ENCODE data around the gene PDGFC. TPM values are rescaled to one million over a fixed set of nuclear protein-coding genes. Genes with fewer than 3 reads are reported as not detected.

The PDGFC gene
- total and polyA plus RNA-seq, 2 of the 13 experiments (the other 11 are each of a cell fraction or from before 2014, with no cell fraction given): 4.6 to 9.1 TPM

- H4K20me1 ChIP-seq (ENCODE audit: insufficient read depth, low read length): no peaks in the 10 kb centered on the region
- H3K4me2 ChIP-seq (ENCODE audit: low read depth, low read length): no peak overlapping the region
- ATAC-seq: no peak
- no peaks in the 10 kb centered on the region for H3K36me3 ChIP-seq (replicated peaks in 1 of 2; ENCODE audit: control insufficient read depth in 1 of 2, insufficient read depth in 2 of 2, low read length in 2 of 2)
- no peak for FAIRE-seq
- CTCF ChIA-PET (ENCODE audit: low intra/inter-chr PET ratio, low total read pairs): no interaction called here
- DNase-seq (ENCODE audit: low spot score): no peak
- peaks cover 48% of the 10 kb centered on the region for H3K4me1 ChIP-seq (ENCODE audit: insufficient read depth, low read length)
- H2AFZ ChIP-seq (ENCODE audit: low read length): no peak overlapping the region
- no peaks in the 10 kb centered on the region; a peak in 1 of 5 replicates for H3K27me3 ChIP-seq (ENCODE audit: control insufficient read depth in 1 of 2, insufficient read depth in 2 of 2, low read length in 2 of 2)
- 91% methylated on average over 2 of the region's 2 CpGs for WGBS (ENCODE audit: low lambda C conversion rate)
- in situ Hi-C loops (cut with HindIII; ENCODE audit: extremely low pct_ligation_motif_present, low pct_unique_long_range_greater_than_20kb): loop anchor here (25.0 kb wide), 1 partner anchor 1070 kb away; no protein-coding TSS in a partner anchor
- no peak overlapping the region for H3K27ac ChIP-seq (ENCODE audit: extremely low read length, insufficient read depth, low read length)
- H3K9me3 ChIP-seq (ENCODE audit: low read length): no peaks in the 10 kb centered on the region
- no TSS peak for BruUV-seq (replicated peaks)
- intact Hi-C loops (cut with micrococcal nuclease; ENCODE audit: unreplicated experiment): loop anchor here (5.0 to 10.0 kb wide), 2 partner anchors 195 to 282 kb away; no protein-coding TSS in a partner anchor
- POLR2A ChIA-PET: no interaction called here
- no peak overlapping the region for H3K4me3 ChIP-seq (replicated peaks in 1 of 3; ENCODE audit: insufficient read depth in 1 of 3, low read depth in 2 of 3, low read length in 3 of 3)
- peaks cover 26% of the 10 kb centered on the region for H3K79me2 ChIP-seq (ENCODE audit: insufficient read depth, low read length)
- no peak overlapping the region for H3K9ac ChIP-seq (ENCODE audit: insufficient read depth, low read depth, low read length)
- TF ChIP-seq NFE2L2 (IDR thresholded peaks at IDR 0.05; ENCODE audit: low read length): no peak
- no peak for TF ChIP-seq LBX2 (CRISPR knock-in tag; IDR thresholded peaks at IDR 0.05; ENCODE audit: borderline replicate concordance)
- TF ChIP-seq, protein P1, sequence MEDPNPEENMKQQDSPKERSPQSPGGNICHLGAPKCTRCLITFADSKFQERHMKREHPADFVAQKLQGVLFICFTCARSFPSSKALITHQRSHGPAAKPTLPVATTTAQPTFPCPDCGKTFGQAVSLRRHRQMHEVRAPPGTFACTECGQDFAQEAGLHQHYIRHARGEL (CRISPR knock-in tag; IDR thresholded peaks at IDR 0.05): no peak
- TF ChIP-seq BRCA1 (CRISPR knock-in tag; IDR thresholded peaks at IDR 0.05): no peak
- TF ChIP-seq, protein P2, sequence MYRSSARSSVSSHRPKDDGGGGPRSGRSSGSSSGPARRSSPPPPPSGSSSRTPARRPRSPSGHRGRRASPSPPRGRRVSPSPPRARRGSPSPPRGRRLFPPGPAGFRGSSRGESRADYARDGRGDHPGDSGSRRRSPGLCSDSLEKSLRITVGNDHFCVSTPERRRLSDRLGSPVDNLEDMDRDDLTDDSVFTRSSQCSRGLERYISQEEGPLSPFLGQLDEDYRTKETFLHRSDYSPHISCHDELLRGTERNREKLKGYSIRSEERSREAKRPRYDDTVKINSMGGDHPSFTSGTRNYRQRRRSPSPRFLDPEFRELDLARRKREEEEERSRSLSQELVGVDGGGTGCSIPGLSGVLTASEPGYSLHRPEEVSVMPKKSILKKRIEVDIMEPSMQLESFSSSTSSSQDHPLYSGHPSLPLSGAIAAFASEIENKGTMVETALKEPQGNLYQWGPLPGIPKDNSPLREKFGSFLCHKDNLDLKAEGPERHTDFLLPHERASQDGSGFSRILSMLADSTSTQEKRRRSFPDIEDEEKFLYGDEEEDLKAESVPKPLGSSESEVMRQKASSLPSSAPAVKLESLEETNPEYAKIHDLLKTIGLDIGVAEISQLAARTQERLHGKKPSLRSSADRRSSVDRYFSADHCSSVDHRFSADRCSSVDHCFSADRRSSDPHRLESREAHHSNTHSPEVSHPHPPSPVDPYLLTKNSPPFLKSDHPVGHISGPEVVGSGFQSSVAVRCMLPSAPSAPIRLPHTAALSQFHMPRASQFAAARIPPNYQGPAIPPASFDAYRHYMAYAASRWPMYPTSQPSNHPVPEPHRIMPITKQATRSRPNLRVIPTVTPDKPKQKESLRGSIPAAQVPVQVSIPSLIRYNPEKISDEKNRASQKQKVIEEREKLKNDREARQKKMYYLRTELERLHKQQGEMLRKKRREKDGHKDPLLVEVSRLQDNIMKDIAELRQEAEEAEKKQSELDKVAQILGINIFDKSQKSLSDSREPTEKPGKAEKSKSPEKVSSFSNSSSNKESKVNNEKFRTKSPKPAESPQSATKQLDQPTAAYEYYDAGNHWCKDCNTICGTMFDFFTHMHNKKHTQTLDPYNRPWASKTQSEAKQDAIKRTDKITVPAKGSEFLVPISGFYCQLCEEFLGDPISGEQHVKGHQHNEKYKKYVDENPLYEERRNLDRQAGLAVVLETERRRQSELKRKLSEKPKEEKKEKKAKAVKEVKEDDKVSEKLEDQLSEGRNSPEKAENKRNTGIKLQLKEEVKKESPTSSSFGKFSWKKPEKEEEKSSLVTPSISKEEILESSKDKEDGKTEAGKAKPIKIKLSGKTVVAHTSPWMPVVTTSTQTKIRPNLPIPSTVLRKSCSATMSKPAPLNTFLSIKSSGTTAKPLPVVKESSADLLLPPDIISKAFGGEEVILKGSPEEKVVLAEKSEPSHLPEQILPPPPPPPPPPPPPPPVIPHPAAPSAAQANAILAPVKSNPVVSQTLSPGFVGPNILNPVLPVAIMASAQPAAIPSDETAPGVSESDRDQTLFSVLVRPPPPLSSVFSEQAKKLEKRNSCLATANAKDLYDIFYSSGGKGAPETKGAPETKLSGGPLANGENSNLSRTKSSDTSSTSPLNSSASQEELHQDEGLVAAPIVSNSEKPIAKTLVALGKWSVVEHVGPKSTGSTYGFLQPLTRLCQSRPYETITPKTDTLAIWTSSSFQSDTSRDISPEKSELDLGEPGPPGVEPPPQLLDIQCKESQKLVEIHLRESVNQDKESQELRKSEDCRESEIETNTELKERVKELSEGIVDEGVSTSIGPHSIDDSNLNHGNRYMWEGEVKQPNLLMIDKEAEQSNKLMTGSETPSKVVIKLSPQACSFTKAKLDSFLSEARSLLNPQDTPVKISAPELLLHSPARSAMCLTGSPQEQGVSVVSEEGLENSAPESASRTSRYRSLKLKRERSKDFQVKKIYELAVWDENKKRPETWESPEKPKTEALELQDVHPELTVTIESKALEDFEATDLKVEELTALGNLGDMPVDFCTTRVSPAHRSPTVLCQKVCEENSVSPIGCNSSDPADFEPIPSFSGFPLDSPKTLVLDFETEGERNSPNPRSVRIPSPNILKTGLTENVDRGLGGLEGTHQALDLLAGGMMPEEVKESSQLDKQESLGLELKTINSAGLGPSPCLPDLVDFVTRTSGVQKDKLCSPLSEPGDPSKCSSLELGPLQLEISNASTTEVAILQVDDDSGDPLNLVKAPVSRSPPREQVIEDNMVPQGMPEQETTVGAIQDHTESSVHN (CRISPR knock-in tag; IDR thresholded peaks at IDR 0.05): no peak
- TF ChIP-seq HES4 (CRISPR knock-in tag; IDR thresholded peaks at IDR 0.05; ENCODE audit: borderline replicate concordance): no peak
- TF ChIP-seq KLF13 (CRISPR knock-in tag; IDR thresholded peaks at IDR 0.05): no peak
- TF ChIP-seq GLI4 (CRISPR knock-in tag; IDR thresholded peaks at IDR 0.05; ENCODE audit: borderline replicate concordance): no peak
- TF ChIP-seq, protein P3, sequence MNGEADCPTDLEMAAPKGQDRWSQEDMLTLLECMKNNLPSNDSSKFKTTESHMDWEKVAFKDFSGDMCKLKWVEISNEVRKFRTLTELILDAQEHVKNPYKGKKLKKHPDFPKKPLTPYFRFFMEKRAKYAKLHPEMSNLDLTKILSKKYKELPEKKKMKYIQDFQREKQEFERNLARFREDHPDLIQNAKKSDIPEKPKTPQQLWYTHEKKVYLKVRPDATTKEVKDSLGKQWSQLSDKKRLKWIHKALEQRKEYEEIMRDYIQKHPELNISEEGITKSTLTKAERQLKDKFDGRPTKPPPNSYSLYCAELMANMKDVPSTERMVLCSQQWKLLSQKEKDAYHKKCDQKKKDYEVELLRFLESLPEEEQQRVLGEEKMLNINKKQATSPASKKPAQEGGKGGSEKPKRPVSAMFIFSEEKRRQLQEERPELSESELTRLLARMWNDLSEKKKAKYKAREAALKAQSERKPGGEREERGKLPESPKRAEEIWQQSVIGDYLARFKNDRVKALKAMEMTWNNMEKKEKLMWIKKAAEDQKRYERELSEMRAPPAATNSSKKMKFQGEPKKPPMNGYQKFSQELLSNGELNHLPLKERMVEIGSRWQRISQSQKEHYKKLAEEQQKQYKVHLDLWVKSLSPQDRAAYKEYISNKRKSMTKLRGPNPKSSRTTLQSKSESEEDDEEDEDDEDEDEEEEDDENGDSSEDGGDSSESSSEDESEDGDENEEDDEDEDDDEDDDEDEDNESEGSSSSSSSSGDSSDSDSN (CRISPR knock-in tag; IDR thresholded peaks at IDR 0.05): no peak
- no peak for TF ChIP-seq PHF5A (CRISPR knock-in tag; IDR thresholded peaks at IDR 0.05; ENCODE audit: low read depth, unreplicated experiment)
- TF ChIP-seq KDM3A (CRISPR knock-in tag; IDR thresholded peaks at IDR 0.05; ENCODE audit: low read depth): no peak
- no peak for TF ChIP-seq YY1 (IDR thresholded peaks at IDR 0.05; ENCODE audit: insufficient read depth, insufficient replicate concordance, low read depth, low read length)
- no peak for TF ChIP-seq ATRX (CRISPR knock-in tag; IDR thresholded peaks at IDR 0.05; ENCODE audit: borderline replicate concordance)
- TF ChIP-seq TEAD2 (CRISPR knock-in tag; IDR thresholded peaks at IDR 0.05): no peak
- TF ChIP-seq SP140L (CRISPR knock-in tag; IDR thresholded peaks at IDR 0.05; ENCODE audit: borderline replicate concordance): no peak
Observed at GRCh38 chr4:156966836-156967235, 4.8 kb downstream of the PDGFC start.

All from HepG2 (cell line).